GM12878 (cell line): Measurements from ENCODE around the gene ADCY7. TPM values are rescaled to one million over a fixed set of nuclear protein-coding genes. Genes with fewer than 3 reads are reported as not detected.

Experiments
- ATAC-seq: fragments of 200-7000 bp; cut with Tn5 transposase; 3 replicates; pipeline ENCODE4 v1.9.1; 2020; ENCODE audit warnings: mild to moderate bottlenecking, moderate library complexity
- BruUV-seq: library from RNA; stranded (reverse); fragments of 400-500 nt; replicated peaks from 2 replicates; lab custom pipeline; 2021; lab: Mats Ljungman, UMichigan
- CTCF ChIA-PET: fragments of 300-600 bp; sonication (Branson Sonifier 250); formaldehyde crosslinking; extraction: SDS; loops from one replicate; lab custom pipeline; 2021; ENCODE audit warnings: inconsistent platforms; lab: Yijun Ruan, JAX
- POLR2A ChIA-PET: fragments of 350-600 bp; formaldehyde crosslinking; extraction: SDS; loops from one replicate; lab custom pipeline; 2021; ENCODE audit warnings: inconsistent platforms; lab: Charles Lee
- RAD21 ChIA-PET: fragments of 300-600 bp; sonication (Branson Sonifier 250); formaldehyde crosslinking; loops from one replicate; lab custom pipeline; 2023; ENCODE audit warnings: antibody characterized with exemption; ENCODE audit not compliant: unreplicated experiment; lab: Charles Lee
- SMC1A ChIA-PET: fragments of 300-600 bp; sonication (Branson Sonifier 250); formaldehyde crosslinking; loops from one replicate; lab custom pipeline; 2023; ENCODE audit not compliant: unreplicated experiment, uncharacterized antibody; lab: Charles Lee
- DNase-seq: peaks from one replicate; pipeline ENCODE4 v3.0.0-alpha.2; 2011; ENCODE audit warnings: low read depth, low spot score
- FAIRE-seq: peaks from 3 replicates; lab custom pipeline; 2011; peaks lifted over from hg19 to GRCh38; lab: Jason Lieb, UNC
- H2AFZ ChIP-seq: 2 replicates; pipeline ENCODE4 v1.6.0; 2011; ENCODE audit warnings: low read depth, low read length, control low read depth; ENCODE audit not compliant: control insufficient read depth
- H3K27ac ChIP-seq: 2 replicates; pipeline ENCODE4 v1.5.1; 2011; ENCODE audit warnings: control low read depth; ENCODE audit not compliant: control insufficient read depth, insufficient read depth
- H3K27me3 ChIP-seq, 2 experiments: replicated peaks in 1 of 2; 2 replicates each; pipeline versions ENCODE4 v1.6.0 to v1.6.1; 2011; ENCODE audit warnings: low read length in 1 of 2; ENCODE audit not compliant: control insufficient read depth in 2 of 2, insufficient read depth in 2 of 2
- H3K36me3 ChIP-seq, 2 experiments: 2 replicates each; pipeline ENCODE4 v1.5.1; 2011; ENCODE audit warnings: low read length in 1 of 2; ENCODE audit not compliant: control insufficient read depth in 2 of 2, insufficient read depth in 2 of 2
- H3K4me1 ChIP-seq: 2 replicates; pipeline ENCODE4 v1.6.1; 2011; ENCODE audit warnings: mild to moderate bottlenecking, low read length, moderate library complexity, mixed read lengths; ENCODE audit not compliant: control insufficient read depth, insufficient read depth
- H3K4me2 ChIP-seq: 2 replicates; pipeline ENCODE4 v1.6.0; 2011; ENCODE audit warnings: control low read depth; ENCODE audit not compliant: control insufficient read depth, insufficient read depth
- H3K4me3 ChIP-seq: fragments of 200-600 bp; sonication (generic); 2 replicates; pipeline ENCODE4 v1.5.1; 2016
- H3K79me2 ChIP-seq: 2 replicates; pipeline ENCODE4 v1.6.0; 2011; ENCODE audit warnings: low read length; ENCODE audit not compliant: control insufficient read depth, insufficient read depth
- H3K9ac ChIP-seq: 2 replicates; pipeline ENCODE4 v1.8.0; 2011; ENCODE audit warnings: low read length, control low read depth, mixed read lengths; ENCODE audit not compliant: control insufficient read depth, insufficient read depth
- H3K9me3 ChIP-seq: replicated peaks from 3 replicates; pipeline ENCODE4 v1.5.1; 2011; ENCODE audit warnings: mild to moderate bottlenecking, low read length; ENCODE audit not compliant: control insufficient read depth, insufficient read depth
- H4K20me1 ChIP-seq: 2 replicates; pipeline ENCODE4 v1.6.0; 2011; ENCODE audit not compliant: control insufficient read depth, insufficient read depth
- EGR1 ChIP-seq, 2 experiments: IDR thresholded peaks; 1 replicate in 1 of 2; 2 replicates in 1 of 2; pipeline ENCODE4 v1.6.1; 2011 to 2012; ENCODE audit warnings: low read depth in 2 of 2, low read length in 2 of 2, borderline replicate concordance in 1 of 2, mild to moderate bottlenecking in 1 of 2, moderate library complexity in 1 of 2
- HDGF ChIP-seq: fragments of 450-650 bp; IDR thresholded peaks from 2 replicates; pipeline ENCODE4 v1.6.1; 2016; ENCODE audit warnings: antibody characterized with exemption
- MEF2A ChIP-seq: IDR thresholded peaks from 2 replicates; pipeline ENCODE4 v1.6.1; 2011; ENCODE audit warnings: low read depth, mild to moderate bottlenecking, low read length, moderate library complexity; ENCODE audit not compliant: insufficient read depth
- MYC ChIP-seq: IDR thresholded peaks from 2 replicates; pipeline ENCODE4 v1.6.1; 2011; ENCODE audit warnings: mild to moderate bottlenecking, low read length, moderate library complexity, inconsistent platforms; ENCODE audit not compliant: insufficient read depth, insufficient replicate concordance, insufficient read length, severe bottlenecking
- NFXL1 ChIP-seq: fragments of 450-650 bp; IDR thresholded peaks from 2 replicates; pipeline ENCODE4 v1.6.1; 2017; ENCODE audit warnings: antibody characterized with exemption, mild to moderate bottlenecking, borderline replicate concordance
- NRF1 ChIP-seq: conservative IDR thresholded peaks from 2 replicates; pipeline ENCODE4 v1.6.1; 2011; ENCODE audit warnings: mild to moderate bottlenecking, low read depth, low read length, improper control_type of control experiment
- PKNOX1 ChIP-seq: fragments of 450-650 bp; IDR thresholded peaks from 2 replicates; pipeline ENCODE4 v1.6.1; 2016; ENCODE audit warnings: mild to moderate bottlenecking
- POU2F2 ChIP-seq: IDR thresholded peaks from 3 replicates; pipeline ENCODE4 v1.6.1; 2011; ENCODE audit warnings: low read depth, mild to moderate bottlenecking, low read length, borderline replicate concordance
- USF2 ChIP-seq: IDR thresholded peaks from 2 replicates; pipeline ENCODE4 v1.6.1; 2011; ENCODE audit warnings: low read depth, low read length, improper control_type of control experiment, borderline replicate concordance
- ZBTB4 ChIP-seq: fragments of 450-650 bp; formaldehyde crosslinking; IDR thresholded peaks from 2 replicates; pipeline ENCODE4 v1.4.0; 2022; ENCODE audit warnings: mild to moderate bottlenecking, moderate library complexity
- ZSCAN29 ChIP-seq: fragments of 450-650 bp; IDR thresholded peaks from 2 replicates; pipeline ENCODE4 v1.6.1; 2017; ENCODE audit warnings: mild to moderate bottlenecking, moderate library complexity
- WGBS: methylation state at CpG from one replicate; pipeline ENCODE4 v1.1.6; 2016; ENCODE audit warnings: low lambda C conversion rate; ENCODE audit not compliant: insufficient replicate concordance, insufficient coverage; ENCODE audit errors: missing lambda C conversion rate; 5-methylcytosine and 5-hydroxymethylcytosine counted together
- in situ Hi-C: fragments of 300-500 bp; cut with MboI; formaldehyde crosslinking; loops from 9 replicates; pipeline ENCODE4 v1.14.3; 2018; ENCODE audit warnings: mixed read lengths
- intact Hi-C: fragments of 100-400 bp; cut with micrococcal nuclease; formaldehyde crosslinking; loops from one replicate; pipeline ENCODE4 v1.14.2; 2022; ENCODE audit not compliant: unreplicated experiment
- polyA plus RNA-seq, 11 experiments: library from polyadenylated mRNA; depleted of rRNA in 4 of 11; unstranded in 6 of 11; stranded (reverse) in 5 of 11; fragments of >200 nt; fragmentation: Nextera tagmentation in 4 of 11; fragmentation: Illumina TruSeq in 1 of 11; extraction: Ambion mirVana in 4 of 11; extraction: Trizol in 1 of 11; gene quantifications; 1 replicate in 1 of 11; 2 replicates in 10 of 11; pipeline versions ENCODE4 v1.2.1 to v1.2.3, GENCODE V29; 2011 to 2016; ENCODE audit warnings: inconsistent platforms in 2 of 11, missing spikeins in 2 of 11, low read depth in 1 of 11
- total RNA-seq, 4 experiments: library from RNA; depleted of rRNA in 3 of 4; stranded (reverse); fragments of >200 nt in 3 of 4; fragmentation: Illumina TruSeq in 1 of 4; extraction: Trizol in 1 of 4; gene quantifications; 2 replicates each; pipeline versions ENCODE4 v1.2.1 to v1.2.3, GENCODE V29; 2013 to 2021

ADCY7 gene
- total and polyA plus RNA-seq, 10 of the 15 experiments (the other 5 are each of a cell fraction or from before 2014, with no cell fraction given): 1.2 to 87.9 (median 24.4) TPM

- peak; percentile 65 for FAIRE-seq
- Histone ChIP-seq H2AFZ (no peak overlapping the region), H4K20me1 (no peaks in the 10 kb centered on the region)
- ATAC-seq: no peak
- TF ChIP-seq USF2: no peak
- TF ChIP-seq PKNOX1: peak; percentile 86
- TF ChIP-seq, all 136 proteins: peak for 1
- no peaks in the 10 kb centered on the region for H3K4me1 ChIP-seq
- RAD21 ChIA-PET: no interaction called here
- H3K27ac ChIP-seq: no peak overlapping the region
- CTCF ChIA-PET: no interaction called here
- SMC1A ChIA-PET: no interaction called here
- H3K79me2 ChIP-seq: no peaks in the 10 kb centered on the region
- no peak overlapping the region for H3K4me2 ChIP-seq
- 10% methylated on average over 8 of the region's 8 CpGs for whole genome bisulfite sequencing
- H3K36me3 ChIP-seq: peaks cover 4 to 12% of the 10 kb centered on the region in 2 experiments; a peak in 3 of 4 replicates
- no TSS peak for BruUV-seq
- in situ Hi-C loops: no loop called here
- intact Hi-C loops: no loop called here
- POLR2A ChIA-PET: no interaction called here
- no peaks in the 10 kb centered on the region for H3K9me3 ChIP-seq
- DNase-seq: no peak
- no peak overlapping the region for H3K4me3 ChIP-seq
- H3K9ac ChIP-seq: no peak overlapping the region
- no peaks in the 10 kb centered on the region for H3K27me3 ChIP-seq
These were observed 69.0 kb downstream of the ADCY7 start for GRCh38 chr16:50335196-50335958.

- ATAC-seq (no peak), FAIRE-seq (no peak), DNase-seq (no peak)
- H3K4me3 ChIP-seq: no peak overlapping the region
- SMC1A ChIA-PET: no interaction called here
- in situ Hi-C loops (no loop called here), intact Hi-C loops (no loop called here)
- no peak overlapping the region for H3K9ac ChIP-seq
- no TSS peak for BruUV-seq
- RAD21 ChIA-PET: no interaction called here
- no peak overlapping the region for H3K4me2 ChIP-seq
- POLR2A ChIA-PET: no interaction called here
- no peaks in the 10 kb centered on the region for H4K20me1 ChIP-seq
- no peak overlapping the region for H3K27ac ChIP-seq
- no peak overlapping the region for H2AFZ ChIP-seq
- CTCF ChIA-PET: interaction anchor here (1.0 kb wide), 2 partner anchors 10 to 16 kb away, joined by 3 read pairs; no protein-coding TSS in a partner anchor
- no CpG with 5 or more reads among the region's 1 CpG for WGBS
- no peaks in the 10 kb centered on the region for H3K9me3 ChIP-seq
- peaks cover 4 to 13% of the 10 kb centered on the region in 2 experiments; a peak in 3 of 4 replicates for H3K36me3 ChIP-seq
- no peaks in the 10 kb centered on the region for H3K79me2 ChIP-seq
- H3K4me1 ChIP-seq: no peaks in the 10 kb centered on the region
- no peaks in the 10 kb centered on the region for H3K27me3 ChIP-seq
- TF ChIP-seq MEF2A (no peak), NRF1 (no peak), EGR1 (IDR thresholded peaks at IDR 0.05; ENCODE audit: borderline replicate concordance in 1 of 2, low read depth in 2 of 2, low read length in 2 of 2) (no peak), ZBTB4 (CRISPR knock-in tag) (no peak), ZSCAN29 (no peak), NFXL1 (no peak), HDGF (no peak), POU2F2 (no peak), MYC (no peak)
These were observed 70.5 kb downstream of the ADCY7 start for GRCh38 chr16:50336884-50337283.
